ENCODE results near the gene ARHGAP22. TPM values are rescaled to one million over a fixed set of nuclear protein-coding genes. Genes with fewer than 3 reads are reported as not detected.

Gene ARHGAP22
- total RNA-seq, 1 experiment from 2014 or later: 9.9 TPM

DNA sequence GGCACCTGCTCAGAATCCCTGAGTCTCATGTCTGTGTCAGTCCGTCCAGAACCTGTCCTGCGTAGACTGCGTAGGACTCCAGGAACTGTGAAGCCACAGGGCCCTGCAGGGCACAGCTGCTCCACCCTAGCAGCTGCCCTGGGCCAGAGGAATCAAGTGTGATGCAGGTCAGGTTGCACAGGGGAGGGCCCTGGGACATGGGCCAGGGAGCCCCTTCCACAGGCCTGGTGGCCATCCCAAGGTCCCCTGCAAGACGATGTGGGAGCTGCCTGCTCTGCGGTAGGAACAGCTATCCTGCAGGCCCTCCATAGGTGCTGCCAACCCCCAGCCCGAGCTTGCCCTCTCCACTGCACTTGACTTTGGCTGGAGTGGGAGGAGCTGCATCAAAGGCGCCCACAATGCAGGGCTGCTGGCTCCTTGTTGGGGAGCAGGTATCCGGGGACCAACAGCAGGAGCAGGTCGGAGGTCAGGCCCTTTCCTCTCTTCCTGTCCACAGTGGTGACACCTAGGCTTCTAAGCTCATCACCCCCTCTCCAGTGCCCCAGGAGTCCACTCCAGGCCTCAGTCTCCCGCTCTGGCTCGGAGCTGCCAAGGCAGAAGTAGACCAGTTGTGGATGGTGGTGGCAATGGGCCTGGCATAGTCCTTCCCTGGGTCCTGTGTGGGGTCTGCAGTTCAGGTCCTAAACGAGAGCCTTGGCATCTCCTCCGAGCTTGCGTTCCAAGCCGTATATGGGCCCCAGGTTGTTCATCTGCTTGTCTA lies 149.3 kb downstream of the ARHGAP22 start:
- DNase-seq (ENCODE audit: low read depth, low spot score) (no peak), ATAC-seq (no peak)
- ChIA-PET POLR2A (no interaction called here), CTCF (no interaction called here), RAD21 (ENCODE audit: low non-redundant PET in 1 of 2, low total read pairs in 2 of 2, uncharacterized antibody in 2 of 2, unreplicated experiment in 2 of 2) (no interaction called here)
- Histone ChIP-seq H3K9me3 (ENCODE audit: control insufficient read depth in 1 of 2, insufficient read depth in 1 of 2, low read depth in 1 of 2, low read length in 2 of 2) (no peaks in the 10 kb centered on the region), H4K20me1 (ENCODE audit: insufficient read depth) (no peaks in the 10 kb centered on the region), H3K79me2 (ENCODE audit: insufficient read depth, low read length) (no peaks in the 10 kb centered on the region), H3K9ac (ENCODE audit: low read length) (no peak overlapping the region), H3K4me2 (ENCODE audit: low read length) (no peak overlapping the region), H3K27ac (ENCODE audit: low read depth, low read length) (no peak overlapping the region), H3K36me3 (ENCODE audit: control insufficient read depth in 1 of 2, insufficient read depth in 2 of 2, low read length in 2 of 2) (no peaks in the 10 kb centered on the region), H2AFZ (ENCODE audit: low read depth, low read length, poor library complexity, severe bottlenecking) (no peak overlapping the region), H3K4me3 (replicated peaks in 1 of 2; ENCODE audit: low read depth in 1 of 2, low read length in 2 of 2) (no peak overlapping the region), H3K27me3 (ENCODE audit: insufficient read depth, low read length) (no peaks in the 10 kb centered on the region), H3K4me1 (ENCODE audit: control insufficient read depth in 1 of 2, insufficient read depth in 2 of 2, low read length in 2 of 2) (no peaks in the 10 kb centered on the region), H3K9me2 (ENCODE audit: insufficient read depth) (no peaks in the 10 kb centered on the region)
- no TSS peak for BruUV-seq (replicated peaks)
- intact Hi-C loops (cut with micrococcal nuclease): no loop called here
- TF ChIP-seq EGR1 (IDR thresholded peaks at IDR 0.05; ENCODE audit: low read depth) (no peak), EZH2 (IDR thresholded peaks at IDR 0.05) (no peak)

DNA sequence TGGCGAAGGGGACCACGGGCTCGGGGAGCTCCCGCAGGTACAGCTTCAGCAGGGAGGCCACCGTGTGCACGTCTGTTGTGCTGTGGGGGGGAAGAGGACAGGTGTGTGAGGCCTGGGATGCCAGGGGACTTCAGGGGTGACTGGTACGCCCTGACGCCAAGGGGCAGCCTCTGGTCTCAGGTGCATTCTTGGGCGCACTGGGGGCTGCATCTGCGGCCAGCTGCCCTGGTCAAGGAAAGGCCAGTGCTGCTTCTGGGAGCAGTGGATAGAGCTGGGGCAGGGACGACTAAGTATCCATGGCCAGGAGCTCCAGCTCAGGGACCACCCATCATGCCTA lies 149.8 kb downstream of the ARHGAP22 start:
- intact Hi-C loops (cut with micrococcal nuclease): no loop called here
- POLR2A ChIA-PET: no interaction called here
- RAD21 ChIA-PET (ENCODE audit: low non-redundant PET in 1 of 2, low total read pairs in 2 of 2, uncharacterized antibody in 2 of 2, unreplicated experiment in 2 of 2): no interaction called here
- no peaks in the 10 kb centered on the region for H3K36me3 ChIP-seq (ENCODE audit: control insufficient read depth in 1 of 2, insufficient read depth in 2 of 2, low read length in 2 of 2)
- no peaks in the 10 kb centered on the region for H3K27me3 ChIP-seq (ENCODE audit: insufficient read depth, low read length)
- BruUV-seq (replicated peaks): no TSS peak
- CTCF ChIA-PET: no interaction called here
- H3K4me2 ChIP-seq (ENCODE audit: low read length): no peak overlapping the region
- no peaks in the 10 kb centered on the region for H3K79me2 ChIP-seq (ENCODE audit: insufficient read depth, low read length)
- no peaks in the 10 kb centered on the region for H3K4me1 ChIP-seq (ENCODE audit: control insufficient read depth in 1 of 2, insufficient read depth in 2 of 2, low read length in 2 of 2)
- DNase-seq (ENCODE audit: low read depth, low spot score) (no peak), ATAC-seq (no peak)
- no peak overlapping the region for H3K9ac ChIP-seq (ENCODE audit: low read length)
- no peaks in the 10 kb centered on the region for H3K9me2 ChIP-seq (ENCODE audit: insufficient read depth)
- no peak overlapping the region for H3K27ac ChIP-seq (ENCODE audit: low read depth, low read length)
- H4K20me1 ChIP-seq (ENCODE audit: insufficient read depth): no peaks in the 10 kb centered on the region
- no peaks in the 10 kb centered on the region for H3K9me3 ChIP-seq (ENCODE audit: control insufficient read depth in 1 of 2, insufficient read depth in 1 of 2, low read depth in 1 of 2, low read length in 2 of 2)
- H2AFZ ChIP-seq (ENCODE audit: low read depth, low read length, poor library complexity, severe bottlenecking): no peak overlapping the region
- no peak overlapping the region for H3K4me3 ChIP-seq (replicated peaks in 1 of 2; ENCODE audit: low read depth in 1 of 2, low read length in 2 of 2)
- TF ChIP-seq POLR2AphosphoS5 (IDR thresholded peaks at IDR 0.05; ENCODE audit: low read depth, low read length): no peak
- TF ChIP-seq TCF7L2 (IDR thresholded peaks at IDR 0.05; ENCODE audit: borderline replicate concordance, extremely low read depth, insufficient read depth, insufficient read length): no peak
- no peak for TF ChIP-seq SP1 (IDR thresholded peaks at IDR 0.05; ENCODE audit: low read depth)
- no peak for TF ChIP-seq CEBPB (IDR thresholded peaks at IDR 0.05; ENCODE audit: low read depth)
- TF ChIP-seq, protein P1, sequence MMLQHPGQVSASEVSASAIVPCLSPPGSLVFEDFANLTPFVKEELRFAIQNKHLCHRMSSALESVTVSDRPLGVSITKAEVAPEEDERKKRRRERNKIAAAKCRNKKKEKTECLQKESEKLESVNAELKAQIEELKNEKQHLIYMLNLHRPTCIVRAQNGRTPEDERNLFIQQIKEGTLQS (IDR thresholded peaks at IDR 0.05): no peak
- TF ChIP-seq, protein P2, sequence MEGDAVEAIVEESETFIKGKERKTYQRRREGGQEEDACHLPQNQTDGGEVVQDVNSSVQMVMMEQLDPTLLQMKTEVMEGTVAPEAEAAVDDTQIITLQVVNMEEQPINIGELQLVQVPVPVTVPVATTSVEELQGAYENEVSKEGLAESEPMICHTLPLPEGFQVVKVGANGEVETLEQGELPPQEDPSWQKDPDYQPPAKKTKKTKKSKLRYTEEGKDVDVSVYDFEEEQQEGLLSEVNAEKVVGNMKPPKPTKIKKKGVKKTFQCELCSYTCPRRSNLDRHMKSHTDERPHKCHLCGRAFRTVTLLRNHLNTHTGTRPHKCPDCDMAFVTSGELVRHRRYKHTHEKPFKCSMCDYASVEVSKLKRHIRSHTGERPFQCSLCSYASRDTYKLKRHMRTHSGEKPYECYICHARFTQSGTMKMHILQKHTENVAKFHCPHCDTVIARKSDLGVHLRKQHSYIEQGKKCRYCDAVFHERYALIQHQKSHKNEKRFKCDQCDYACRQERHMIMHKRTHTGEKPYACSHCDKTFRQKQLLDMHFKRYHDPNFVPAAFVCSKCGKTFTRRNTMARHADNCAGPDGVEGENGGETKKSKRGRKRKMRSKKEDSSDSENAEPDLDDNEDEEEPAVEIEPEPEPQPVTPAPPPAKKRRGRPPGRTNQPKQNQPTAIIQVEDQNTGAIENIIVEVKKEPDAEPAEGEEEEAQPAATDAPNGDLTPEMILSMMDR (IDR thresholded peaks at IDR 0.05 in 2 of 3, conservative IDR thresholded peaks at IDR 0.05 in 1 of 3; ENCODE audit: borderline replicate concordance in 1 of 3, insufficient read depth in 1 of 3, low read depth in 2 of 3, low read length in 2 of 3): no peak
- no peak for TF ChIP-seq YY1 (IDR thresholded peaks at IDR 0.05; ENCODE audit: extremely low read depth, insufficient replicate concordance, low read depth, low read length)
- TF ChIP-seq RAD21 (IDR thresholded peaks at IDR 0.05; ENCODE audit: low read depth): no peak
- TF ChIP-seq SIN3A (IDR thresholded peaks at IDR 0.05; ENCODE audit: low read depth): no peak
- TF ChIP-seq JUND (IDR thresholded peaks at IDR 0.05): no peak
- no peak for TF ChIP-seq ZNF274 (IDR thresholded peaks at IDR 0.05; ENCODE audit: low read depth, low read length)
- no peak for TF ChIP-seq POLR2A (IDR thresholded peaks at IDR 0.05; ENCODE audit: borderline replicate concordance, extremely low read depth, insufficient read depth, insufficient read length)
- no peak for TF ChIP-seq CBX3 (IDR thresholded peaks at IDR 0.05; ENCODE audit: low read depth)
- TF ChIP-seq, protein P3, sequence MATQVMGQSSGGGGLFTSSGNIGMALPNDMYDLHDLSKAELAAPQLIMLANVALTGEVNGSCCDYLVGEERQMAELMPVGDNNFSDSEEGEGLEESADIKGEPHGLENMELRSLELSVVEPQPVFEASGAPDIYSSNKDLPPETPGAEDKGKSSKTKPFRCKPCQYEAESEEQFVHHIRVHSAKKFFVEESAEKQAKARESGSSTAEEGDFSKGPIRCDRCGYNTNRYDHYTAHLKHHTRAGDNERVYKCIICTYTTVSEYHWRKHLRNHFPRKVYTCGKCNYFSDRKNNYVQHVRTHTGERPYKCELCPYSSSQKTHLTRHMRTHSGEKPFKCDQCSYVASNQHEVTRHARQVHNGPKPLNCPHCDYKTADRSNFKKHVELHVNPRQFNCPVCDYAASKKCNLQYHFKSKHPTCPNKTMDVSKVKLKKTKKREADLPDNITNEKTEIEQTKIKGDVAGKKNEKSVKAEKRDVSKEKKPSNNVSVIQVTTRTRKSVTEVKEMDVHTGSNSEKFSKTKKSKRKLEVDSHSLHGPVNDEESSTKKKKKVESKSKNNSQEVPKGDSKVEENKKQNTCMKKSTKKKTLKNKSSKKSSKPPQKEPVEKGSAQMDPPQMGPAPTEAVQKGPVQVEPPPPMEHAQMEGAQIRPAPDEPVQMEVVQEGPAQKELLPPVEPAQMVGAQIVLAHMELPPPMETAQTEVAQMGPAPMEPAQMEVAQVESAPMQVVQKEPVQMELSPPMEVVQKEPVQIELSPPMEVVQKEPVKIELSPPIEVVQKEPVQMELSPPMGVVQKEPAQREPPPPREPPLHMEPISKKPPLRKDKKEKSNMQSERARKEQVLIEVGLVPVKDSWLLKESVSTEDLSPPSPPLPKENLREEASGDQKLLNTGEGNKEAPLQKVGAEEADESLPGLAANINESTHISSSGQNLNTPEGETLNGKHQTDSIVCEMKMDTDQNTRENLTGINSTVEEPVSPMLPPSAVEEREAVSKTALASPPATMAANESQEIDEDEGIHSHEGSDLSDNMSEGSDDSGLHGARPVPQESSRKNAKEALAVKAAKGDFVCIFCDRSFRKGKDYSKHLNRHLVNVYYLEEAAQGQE (IDR thresholded peaks at IDR 0.05; ENCODE audit: low read depth): no peak
- TF ChIP-seq EGR1 (IDR thresholded peaks at IDR 0.05; ENCODE audit: low read depth): no peak

Data from HCT116 (cell line).